SK-N-SH (cell line): ENCODE measurements around the gene GRIK3. TPM values are rescaled to one million over a fixed set of nuclear protein-coding genes. Genes with fewer than 3 reads are reported as not detected.

Experiments
- CTCF ChIA-PET: fragments of 300-600, 350-600 bp; formaldehyde crosslinking; extraction: SDS; loops from one replicate; lab custom pipeline; 2021; lab: Yijun Ruan, JAX
- POLR2A ChIA-PET: fragments of 350-600 bp; sonication (Branson Sonifier 250); formaldehyde crosslinking; extraction: SDS; loops from one replicate; lab custom pipeline; 2020; ENCODE audit warnings: antibody characterized with exemption, inconsistent platforms; lab: Yijun Ruan, JAX
- DNase-seq: peaks from one replicate; pipeline ENCODE4 v3.0.0; 2012
- H2AFZ ChIP-seq: fragments of 200-600 bp; sonication (generic); 2 replicates; pipeline ENCODE4 v1.8.1; 2016; ENCODE audit warnings: antibody characterized with exemption, mild to moderate bottlenecking, low read depth
- H3F3A ChIP-seq: fragments of 200-600 bp; sonication (generic); replicated peaks from 2 replicates; pipeline ENCODE3; 2016; ENCODE audit warnings: antibody characterized with exemption, mild to moderate bottlenecking; ENCODE audit not compliant: insufficient read depth
- H3K27ac ChIP-seq, 2 experiments: fragments of 200-500 bp in 1 of 2; fragments of 200-600 bp in 1 of 2; sonication (Bioruptor generic) in 1 of 2; sonication (generic), shearing (Covaris generic) in 1 of 2; 2 replicates each; pipeline versions ENCODE4 v1.5.1 to v1.6.1; 2014 to 2016; ENCODE audit warnings: low read depth in 2 of 2, inconsistent platforms in 1 of 2, low read length in 1 of 2, mild to moderate bottlenecking in 1 of 2, mixed read lengths in 1 of 2
- H3K27me3 ChIP-seq: fragments of 200-600 bp; sonication (generic), shearing (Covaris generic); 2 replicates; pipeline ENCODE4 v1.6.1; 2016; ENCODE audit warnings: mixed run types; ENCODE audit not compliant: insufficient read depth
- H3K36me3 ChIP-seq, 2 experiments: fragments of 200-500 bp in 1 of 2; fragments of 200-600 bp in 1 of 2; sonication (Bioruptor generic) in 1 of 2; sonication (generic) in 1 of 2; replicated peaks in 1 of 2; 2 replicates each; pipeline versions ENCODE3 to v1.5.1; 2014 to 2016; ENCODE audit warnings: low read length in 1 of 2, mild to moderate bottlenecking in 1 of 2; ENCODE audit not compliant: insufficient read depth in 2 of 2, control insufficient read depth in 1 of 2
- H3K4me1 ChIP-seq, 2 experiments: fragments of 200-500 bp in 1 of 2; fragments of 200-600 bp in 1 of 2; sonication (Bioruptor generic) in 1 of 2; sonication (generic), shearing (Covaris generic) in 1 of 2; 2 replicates each; pipeline versions ENCODE4 v1.5.1 to v1.6.1; 2014 to 2016; ENCODE audit warnings: low read depth in 1 of 2, low read length in 1 of 2, mixed run types in 1 of 2; ENCODE audit not compliant: insufficient read depth in 2 of 2, control insufficient read depth in 1 of 2
- H3K4me2 ChIP-seq: fragments of 200-600 bp; sonication (generic), shearing (Covaris generic); 2 replicates; pipeline ENCODE4 v1.6.1; 2017; ENCODE audit warnings: mixed run types
- H3K4me3 ChIP-seq, 2 experiments: fragments of 200-500 bp in 1 of 2; fragments of 200-600 bp in 1 of 2; sonication (Bioruptor generic) in 1 of 2; sonication (generic), shearing (Covaris generic) in 1 of 2; 2 replicates each; pipeline versions ENCODE4 v1.5.1 to v1.8.1; 2014 to 2016; ENCODE audit warnings: low read depth in 2 of 2, inconsistent platforms in 1 of 2, low read length in 1 of 2, mild to moderate bottlenecking in 1 of 2, mixed read lengths in 1 of 2, moderate library complexity in 1 of 2
- H3K79me2 ChIP-seq: fragments of 200-600 bp; sonication (generic); 2 replicates; pipeline ENCODE4 v1.8.1; 2017; ENCODE audit warnings: mild to moderate bottlenecking; ENCODE audit not compliant: insufficient read depth
- H3K9ac ChIP-seq: fragments of 200-600 bp; sonication (generic); 2 replicates; pipeline ENCODE4 v1.6.1; 2017; ENCODE audit warnings: mixed run types
- H3K9me2 ChIP-seq: fragments of 200-600 bp; sonication (generic); 2 replicates; pipeline ENCODE4 v1.6.1; 2017; ENCODE audit warnings: mixed run types
- H3K9me3 ChIP-seq: fragments of 200-600 bp; sonication (generic); 2 replicates; pipeline ENCODE4 v1.6.1; 2017; ENCODE audit warnings: mixed run types, mild to moderate bottlenecking, moderate library complexity
- H4K20me1 ChIP-seq: fragments of 200-600 bp; sonication (generic); 2 replicates; pipeline ENCODE4 v1.6.1; 2017; ENCODE audit warnings: mild to moderate bottlenecking, mixed run types; ENCODE audit not compliant: insufficient read depth
- ELF1 ChIP-seq: IDR thresholded peaks from 2 replicates; pipeline ENCODE4 v1.4.0; 2012
- EP300 ChIP-seq, 2 experiments: IDR thresholded peaks; 2 replicates each; pipeline versions ENCODE4 v1.4.0 to v1.6.1; 2012; ENCODE audit warnings: borderline replicate concordance in 1 of 2, low read depth in 1 of 2, low read length in 1 of 2
- EZH2phosphoT487 ChIP-seq: fragments of 200-600 bp; sonication (generic); IDR thresholded peaks from 2 replicates; pipeline ENCODE4 v1.6.1; 2017; ENCODE audit warnings: low read depth, mixed run types, mild to moderate bottlenecking, antibody characterized with exemption, moderate library complexity, borderline replicate concordance
- FOSL2 ChIP-seq: IDR thresholded peaks from 2 replicates; pipeline ENCODE4 v1.4.0; 2012; ENCODE audit warnings: low read depth, mild to moderate bottlenecking, moderate library complexity, borderline replicate concordance
- FOXJ3 ChIP-seq: sonication (generic); formaldehyde crosslinking; IDR thresholded peaks from 2 replicates; pipeline ENCODE4 v1.5.1; 2020; ENCODE audit warnings: mild to moderate bottlenecking, missing genetic modification reagents
- FOXM1 ChIP-seq: IDR thresholded peaks from 2 replicates; pipeline ENCODE4 v1.4.0; 2012; ENCODE audit warnings: low read depth, mild to moderate bottlenecking
- GABPA ChIP-seq: IDR thresholded peaks from 2 replicates; pipeline ENCODE4 v1.4.0; 2012; ENCODE audit warnings: low read depth, mild to moderate bottlenecking
- GATA2 ChIP-seq: sonication (generic); formaldehyde crosslinking; IDR thresholded peaks from 2 replicates; pipeline ENCODE4 v1.5.0; 2020; ENCODE audit warnings: mild to moderate bottlenecking, missing genetic modification reagents
- IRF3 ChIP-seq: fragments of 150-350 bp; IDR thresholded peaks from 2 replicates; pipeline ENCODE4 v1.6.1; 2016; ENCODE audit warnings: mild to moderate bottlenecking, low read depth, low read length
- JUND ChIP-seq: IDR thresholded peaks from 2 replicates; pipeline ENCODE4 v1.4.0; 2012
- MAX ChIP-seq: IDR thresholded peaks from 2 replicates; pipeline ENCODE4 v1.4.0; 2012; ENCODE audit warnings: low read depth
- MXI1 ChIP-seq: IDR thresholded peaks from 2 replicates; pipeline ENCODE4 v1.6.1; 2012; ENCODE audit warnings: mild to moderate bottlenecking, low read depth, low read length, improper control_type of control experiment
- NFIC ChIP-seq: IDR thresholded peaks from 2 replicates; pipeline ENCODE4 v1.4.0; 2012; ENCODE audit warnings: borderline replicate concordance
- PBX3 ChIP-seq: IDR thresholded peaks from 2 replicates; pipeline ENCODE4; 2012
- POLR2AphosphoS5 ChIP-seq: IDR thresholded peaks from 2 replicates; pipeline ENCODE4 v1.6.1; 2012; ENCODE audit warnings: low read depth, low read length
- RAD21 ChIP-seq: IDR thresholded peaks from 2 replicates; pipeline ENCODE4 v1.6.1; 2012; ENCODE audit warnings: mild to moderate bottlenecking, low read length
- RCOR1 ChIP-seq: fragments of 150-350 bp; IDR thresholded peaks from 2 replicates; pipeline ENCODE4 v1.6.1; 2017; ENCODE audit warnings: antibody characterized with exemption, low read length
- RFX5 ChIP-seq: IDR thresholded peaks from 2 replicates; pipeline ENCODE4 v1.6.1; 2012; ENCODE audit warnings: mild to moderate bottlenecking, improper control_type of control experiment, low read length
- SIN3A ChIP-seq: IDR thresholded peaks from 2 replicates; pipeline ENCODE4 v1.6.1; 2012; ENCODE audit warnings: low read depth, mild to moderate bottlenecking, low read length, moderate library complexity, borderline replicate concordance
- SMC3 ChIP-seq: IDR thresholded peaks from 2 replicates; pipeline ENCODE4 v1.6.1; 2012; ENCODE audit warnings: low read depth, low read length, improper control_type of control experiment
- TAF1 ChIP-seq: IDR thresholded peaks from 2 replicates; pipeline ENCODE4 v1.6.1; 2012; ENCODE audit warnings: low read depth, mild to moderate bottlenecking, low read length, moderate library complexity, borderline replicate concordance
- TCF12 ChIP-seq: IDR thresholded peaks from 2 replicates; pipeline ENCODE4 v1.4.0; 2012
- TEAD4 ChIP-seq: IDR thresholded peaks from 2 replicates; pipeline ENCODE4 v1.4.0; 2012; ENCODE audit warnings: mild to moderate bottlenecking, borderline replicate concordance; ENCODE audit not compliant: insufficient read depth
- YY1 ChIP-seq: IDR thresholded peaks from 2 replicates; pipeline ENCODE4 v1.4.0; 2012; ENCODE audit warnings: low read depth, mild to moderate bottlenecking
- WGBS: methylation state at CpG from one replicate; pipeline ENCODE4 v1.1.6; 2017; ENCODE audit warnings: low lambda C conversion rate; 5-methylcytosine and 5-hydroxymethylcytosine counted together
- polyA plus RNA-seq, 3 experiments: library from polyadenylated mRNA; depleted of rRNA; stranded (reverse); fragments of >200 nt; gene quantifications; 2 replicates each; pipeline ENCODE4 v1.2.3, GENCODE V29; 2012

Gene GRIK3
- polyA plus RNA-seq, 1 of the 3 experiments (the other 2 are of a cell fraction) = not detected

- WGBS = 39% methylated on average over 9 of the region's 9 CpGs
- no peak overlapping the region for H3K27ac ChIP-seq
- H3K4me1 ChIP-seq = peaks cover 0 to 8% of the 10 kb centered on the region in 2 experiments; a peak in 1 of 4 replicates
- H3F3A ChIP-seq = no peaks in the 10 kb centered on the region
- no peak for TF ChIP-seq RAD21
- no peak for TF ChIP-seq YY1
- TF ChIP-seq NFIC = no peak
- TF ChIP-seq SIN3A = no peak
- no peak for TF ChIP-seq GATA2 (CRISPR knock-in tag)
- no peak for TF ChIP-seq JUND
- no peak for TF ChIP-seq RCOR1
- no peak for TF ChIP-seq TAF1
- TF ChIP-seq PBX3 = no peak
- TF ChIP-seq TEAD4 = no peak
- TF ChIP-seq RFX5 = no peak
- TF ChIP-seq MAX = no peak
- TF ChIP-seq FOXM1 = no peak
- no peak for TF ChIP-seq EZH2phosphoT487
- no peak for TF ChIP-seq FOSL2
- TF ChIP-seq FOXJ3 (CRISPR knock-in tag) = no peak
- TF ChIP-seq TCF12 = no peak
- H3K4me3 ChIP-seq = no peak overlapping the region
- H3K4me2 ChIP-seq = no peak overlapping the region
- no peaks in the 10 kb centered on the region for H3K9me3 ChIP-seq
- no peaks in the 10 kb centered on the region for H3K9me2 ChIP-seq
- H3K9ac ChIP-seq = no peak overlapping the region
- no peak for DNase-seq
- no peaks in the 10 kb centered on the region for H3K36me3 ChIP-seq
- ChIA-PET POLR2A (no interaction called here), CTCF (interaction anchor here (1.0 to 1.6 kb wide), 4 partner anchors 9 to 478 kb away, joined by 3 to 15 read pairs (median 4); no protein-coding TSS in a partner anchor)
- H2AFZ ChIP-seq = no peak overlapping the region
- H3K27me3 ChIP-seq = no peaks in the 10 kb centered on the region
- H3K79me2 ChIP-seq = no peaks in the 10 kb centered on the region
- H4K20me1 ChIP-seq = no peaks in the 10 kb centered on the region
Observed at GRCh38 chr1:36844917-36845316, 189.4 kb downstream of the GRIK3 start.

GRCh38 chr1:36843906-36844610 is 190.3 kb downstream of the GRIK3 start:
- ChIA-PET CTCF (interaction anchor here (0.6 to 1.6 kb wide), 7 partner anchors 8 to 1575 kb away, joined by 3 to 15 read pairs (median 4); partner anchors contain the start of gene ZMYM4), POLR2A (no interaction called here)
- H3K4me3 ChIP-seq = no peak overlapping the region
- 24% methylated on average over 10 of the region's 11 CpGs for WGBS
- H3K27ac ChIP-seq = no peak overlapping the region
- TF ChIP-seq RAD21 (no peak), EZH2phosphoT487 (no peak), MAX (no peak), GABPA (no peak), TCF12 (no peak), EP300 (IDR thresholded peaks at IDR 0.05; ENCODE audit: borderline replicate concordance in 1 of 2, low read depth in 1 of 2, low read length in 1 of 2) (no peak), RCOR1 (no peak), TAF1 (no peak), FOXJ3 (CRISPR knock-in tag) (no peak), NFIC (no peak), SMC3 (no peak), POLR2AphosphoS5 (no peak), YY1 (no peak), FOXM1 (no peak), IRF3 (no peak), ELF1 (no peak), MXI1 (no peak)
- H3F3A ChIP-seq = no peaks in the 10 kb centered on the region
- DNase-seq = no peak
- H3K79me2 ChIP-seq = no peaks in the 10 kb centered on the region
- H4K20me1 ChIP-seq = no peaks in the 10 kb centered on the region
- H3K9me3 ChIP-seq = no peaks in the 10 kb centered on the region
- no peaks in the 10 kb centered on the region for H3K36me3 ChIP-seq
- H2AFZ ChIP-seq = no peak overlapping the region
- H3K4me1 ChIP-seq = peaks cover 0 to 8% of the 10 kb centered on the region in 2 experiments; a peak in 1 of 4 replicates
- no peak overlapping the region for H3K4me2 ChIP-seq
- H3K9me2 ChIP-seq = no peaks in the 10 kb centered on the region
- no peaks in the 10 kb centered on the region for H3K27me3 ChIP-seq
- no peak overlapping the region for H3K9ac ChIP-seq
